GM15510 (cell line): ENCODE results near the gene SELENOV.
A peak's percentile ranks its signal among the peaks of the same experiment; 100 is the strongest.

Source experiments
- POLR2A ChIP-seq: IDR thresholded peaks from 3 replicates; pipeline ENCODE4 v1.6.1; 2011; ENCODE audit warnings: borderline replicate concordance; ENCODE audit not compliant: insufficient read length; ENCODE audit errors: extremely low read depth

Gene SELENOV

GRCh38 chr19:39525205-39525604 is 10.3 kb downstream of the SELENOV start:
- no peak for TF ChIP-seq POLR2A

- TF ChIP-seq POLR2A = no peak
These were observed 16.9 kb downstream of the SELENOV start for GRCh38 chr19:39531834-39532232.

GRCh38 chr19:39532233-39533002 is 17.5 kb downstream of the SELENOV start, which contains the start of gene EID2B:
Gene EID2B, minus strand, starts transcription at chr19:39532852. Its CDS starts 50 bp downstream, at chr19:39532802.
- TF ChIP-seq POLR2A = peak; percentile 75

- no peak for TF ChIP-seq POLR2A
These were observed 18.1 kb downstream of the SELENOV start for GRCh38 chr19:39533003-39533512.

GRCh38 chr19:39533791-39534190 is 18.9 kb downstream of the SELENOV start:
- no peak for TF ChIP-seq POLR2A

GRCh38 chr19:39539165-39539517 is 24.2 kb downstream of the SELENOV start:
- TF ChIP-seq POLR2A = no peak

GRCh38 chr19:39539518-39540332 is 24.8 kb downstream of the SELENOV start, which contains the start of gene EID2:
Gene EID2, minus strand, starts transcription at chr19:39540161. Its CDS starts 82 bp downstream, at chr19:39540079.
- TF ChIP-seq POLR2A = peak; percentile 85

- TF ChIP-seq POLR2A = no peak
These were observed 25.4 kb downstream of the SELENOV start for GRCh38 chr19:39540333-39540673.

- TF ChIP-seq POLR2A = no peak
These were observed 27.3 kb downstream of the SELENOV start for GRCh38 chr19:39542206-39542605.

GRCh38 chr19:39543477-39543857 is 28.5 kb downstream of the SELENOV start:
- no peak for TF ChIP-seq POLR2A

- no peak for TF ChIP-seq POLR2A
These were observed 29.4 kb downstream of the SELENOV start for GRCh38 chr19:39544226-39544903.

GRCh38 chr19:39544911-39545310 is 30.0 kb downstream of the SELENOV start:
- no peak for TF ChIP-seq POLR2A

- TF ChIP-seq POLR2A = no peak
These were observed 31.7 kb downstream of the SELENOV start for GRCh38 chr19:39546599-39546998.

- TF ChIP-seq POLR2A = no peak
These were observed 35.3 kb downstream of the SELENOV start for GRCh38 chr19:39550197-39550596.

GRCh38 chr19:39553082-39553652 is 38.2 kb downstream of the SELENOV start:
- no peak for TF ChIP-seq POLR2A
